Lower leg skin (tissue), 3 donors: ENCODE results near the gene SIMC1.
"Not testable (repeated sequence)": the region's sequence is repeated elsewhere in the genome, so short reads cannot be mapped to it uniquely, and the experiment has no call there.

Source experiments
- POLR2A ChIP-seq, 2 donors: fragments of 450-650 bp; IDR thresholded peaks; one replicate each; pipeline ENCODE4 v1.6.1; 2016 to 2017; ENCODE audit warnings: antibody characterized with exemption in 2 of 2, mild to moderate bottlenecking in 1 of 2, moderate library complexity in 1 of 2
- TF ChIP-seq, protein P1 (sequence below), 3 donors: fragments of 450-650 bp; IDR thresholded peaks; one replicate each; pipeline ENCODE4 v1.5.1; 2016; ENCODE audit warnings: antibody characterized with exemption in 3 of 3, mild to moderate bottlenecking in 3 of 3, moderate library complexity in 2 of 3

DNA sequence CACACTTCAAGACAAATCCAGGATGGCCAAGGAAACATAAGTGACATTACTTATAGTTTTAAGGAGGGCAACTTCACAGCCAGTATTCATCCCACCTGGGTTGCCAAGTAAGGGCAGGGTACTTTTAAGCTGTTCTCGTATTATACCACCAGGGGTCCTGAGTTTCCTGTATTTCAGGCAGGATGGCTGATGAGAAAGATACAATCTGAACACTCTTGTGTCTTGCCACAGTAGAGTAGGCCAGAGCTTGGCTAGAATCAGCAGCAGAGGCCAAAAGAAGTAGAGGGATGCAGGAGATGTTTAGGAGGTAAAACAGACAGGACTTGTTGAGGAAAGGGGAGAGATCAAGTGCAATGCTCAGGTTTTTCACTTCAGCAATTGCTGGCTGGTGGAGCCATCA, 3.1 kb upstream of the SIMC1 start:
- TF ChIP-seq POLR2A (IDR thresholded peaks at IDR 0.05) = not testable (repeated sequence)
- TF ChIP-seq, protein P1, sequence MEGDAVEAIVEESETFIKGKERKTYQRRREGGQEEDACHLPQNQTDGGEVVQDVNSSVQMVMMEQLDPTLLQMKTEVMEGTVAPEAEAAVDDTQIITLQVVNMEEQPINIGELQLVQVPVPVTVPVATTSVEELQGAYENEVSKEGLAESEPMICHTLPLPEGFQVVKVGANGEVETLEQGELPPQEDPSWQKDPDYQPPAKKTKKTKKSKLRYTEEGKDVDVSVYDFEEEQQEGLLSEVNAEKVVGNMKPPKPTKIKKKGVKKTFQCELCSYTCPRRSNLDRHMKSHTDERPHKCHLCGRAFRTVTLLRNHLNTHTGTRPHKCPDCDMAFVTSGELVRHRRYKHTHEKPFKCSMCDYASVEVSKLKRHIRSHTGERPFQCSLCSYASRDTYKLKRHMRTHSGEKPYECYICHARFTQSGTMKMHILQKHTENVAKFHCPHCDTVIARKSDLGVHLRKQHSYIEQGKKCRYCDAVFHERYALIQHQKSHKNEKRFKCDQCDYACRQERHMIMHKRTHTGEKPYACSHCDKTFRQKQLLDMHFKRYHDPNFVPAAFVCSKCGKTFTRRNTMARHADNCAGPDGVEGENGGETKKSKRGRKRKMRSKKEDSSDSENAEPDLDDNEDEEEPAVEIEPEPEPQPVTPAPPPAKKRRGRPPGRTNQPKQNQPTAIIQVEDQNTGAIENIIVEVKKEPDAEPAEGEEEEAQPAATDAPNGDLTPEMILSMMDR (IDR thresholded peaks at IDR 0.05) = not testable (repeated sequence)
